Measurements from ENCODE around the gene PDE3A. TPM values are rescaled to one million over a fixed set of nuclear protein-coding genes. Genes with fewer than 3 reads are reported as not detected.

Gene PDE3A
- total and polyA plus RNA-seq, 2 of the 4 experiments (the other 2 are of a cell fraction): 0.09 to 0.18 TPM

GRCh38 chr12:20392339-20392738 is 24.0 kb downstream of the PDE3A start:
- dilution Hi-C loops (cut with HindIII; ENCODE audit: low sequenced_read_pairs, unreplicated experiment) (no loop called here), intact Hi-C loops (cut with micrococcal nuclease) (no loop called here), in situ Hi-C loops (cut with MboI; ENCODE audit: low sequenced_read_pairs) (no loop called here)
- H2BK20ac ChIP-seq (ENCODE audit: low read depth, low read length): no peak overlapping the region
- no peak overlapping the region for H2BK15ac ChIP-seq (ENCODE audit: low read depth, low read length)
- H3K18ac ChIP-seq (ENCODE audit: low read depth, low read length): no peak overlapping the region
- H3K9me1 ChIP-seq (ENCODE audit: insufficient read depth, low read length): no peaks in the 10 kb centered on the region; the same call in 1 of the 2 replicates
- H3K27me3 ChIP-seq (ENCODE audit: control insufficient read depth, insufficient read depth, low read length): no peaks in the 10 kb centered on the region
- H3K56ac ChIP-seq (ENCODE audit: extremely low read depth, insufficient read depth, low read length): no peak overlapping the region
- no peak overlapping the region for H4K91ac ChIP-seq (ENCODE audit: insufficient read depth, low read depth, low read length)
- TF ChIP-seq CHD1 (IDR thresholded peaks at IDR 0.05; ENCODE audit: low read depth, low read length): no peak
- no peak for TF ChIP-seq RFX5 (IDR thresholded peaks at IDR 0.05; ENCODE audit: low read depth, low read length)
- no peak for TF ChIP-seq CEBPB (IDR thresholded peaks at IDR 0.05; ENCODE audit: low read depth, low read length)
- no peak for TF ChIP-seq RAD21 (IDR thresholded peaks at IDR 0.05; ENCODE audit: low read length)
- H3K4me1 ChIP-seq (ENCODE audit: control insufficient read depth, insufficient read depth, low read length): no peaks in the 10 kb centered on the region
- H4K8ac ChIP-seq (ENCODE audit: low read depth in 2 of 2, low read length in 2 of 2): no peak overlapping the region
- no peak overlapping the region for H2BK120ac ChIP-seq (ENCODE audit: low read depth, low read length)
- H3K4me3 ChIP-seq (ENCODE audit: insufficient read depth, low read depth, low read length): no peak overlapping the region
- ChIA-PET CTCF (no interaction called here), POLR2A (ENCODE audit: unreplicated experiment) (no interaction called here)
- DNase-seq (no peak), ATAC-seq (ENCODE audit: low read depth) (no peak)
- H3K4me2 ChIP-seq (ENCODE audit: low read depth, low read length): no peak overlapping the region
- no peak overlapping the region for H2AK9ac ChIP-seq (replicated peaks; ENCODE audit: low read depth, low read length, poor library complexity)
- no peak overlapping the region for H3K9ac ChIP-seq (ENCODE audit: low read depth, low read length)
- H3K14ac ChIP-seq (replicated peaks; ENCODE audit: low read depth, low read length): no peak overlapping the region
- no peaks in the 10 kb centered on the region; a peak in 1 of 4 replicates for H3K79me1 ChIP-seq (ENCODE audit: low read depth in 1 of 2, low read length in 2 of 2)
- H2AFZ ChIP-seq (replicated peaks; ENCODE audit: low read length, poor library complexity): no peak overlapping the region
- H3K27ac ChIP-seq (ENCODE audit: insufficient read depth, low read length): no peak overlapping the region
- H2AK5ac ChIP-seq (ENCODE audit: low read depth, low read length): no peak overlapping the region
- no peak overlapping the region for H3K23ac ChIP-seq (ENCODE audit: low read depth, low read length)
- H2BK5ac ChIP-seq (ENCODE audit: low read depth, low read length, poor library complexity, severe bottlenecking): no peak overlapping the region
- 0 out of 2 replicates have a peak, but pooled peaks cover 2% of the 10 kb centered on the region for H3K36me3 ChIP-seq (ENCODE audit: control insufficient read depth, insufficient read depth, low read length)
- H3K9me3 ChIP-seq (ENCODE audit: control insufficient read depth, insufficient read depth, low read length): no peaks in the 10 kb centered on the region
- H4K5ac ChIP-seq (ENCODE audit: low read depth, low read length): no peak overlapping the region
- no peaks in the 10 kb centered on the region for H4K20me1 ChIP-seq (ENCODE audit: insufficient read depth, low read length)
- no TSS peak for BruUV-seq (replicated peaks)
- no peak overlapping the region for H3K4ac ChIP-seq (ENCODE audit: low read depth, low read length)

All from IMR-90 (cell line).